Measurements from ENCODE around the gene MSRB1. TPM values are rescaled to one million over a fixed set of nuclear protein-coding genes. Genes with fewer than 3 reads are reported as not detected.

The MSRB1 gene
- total and polyA plus RNA-seq, 9 of the 15 experiments (the other 6 are each of a cell fraction or from before 2014, with no cell fraction given) = 5.4 to 33.7 (median 25.7) TPM

DNA sequence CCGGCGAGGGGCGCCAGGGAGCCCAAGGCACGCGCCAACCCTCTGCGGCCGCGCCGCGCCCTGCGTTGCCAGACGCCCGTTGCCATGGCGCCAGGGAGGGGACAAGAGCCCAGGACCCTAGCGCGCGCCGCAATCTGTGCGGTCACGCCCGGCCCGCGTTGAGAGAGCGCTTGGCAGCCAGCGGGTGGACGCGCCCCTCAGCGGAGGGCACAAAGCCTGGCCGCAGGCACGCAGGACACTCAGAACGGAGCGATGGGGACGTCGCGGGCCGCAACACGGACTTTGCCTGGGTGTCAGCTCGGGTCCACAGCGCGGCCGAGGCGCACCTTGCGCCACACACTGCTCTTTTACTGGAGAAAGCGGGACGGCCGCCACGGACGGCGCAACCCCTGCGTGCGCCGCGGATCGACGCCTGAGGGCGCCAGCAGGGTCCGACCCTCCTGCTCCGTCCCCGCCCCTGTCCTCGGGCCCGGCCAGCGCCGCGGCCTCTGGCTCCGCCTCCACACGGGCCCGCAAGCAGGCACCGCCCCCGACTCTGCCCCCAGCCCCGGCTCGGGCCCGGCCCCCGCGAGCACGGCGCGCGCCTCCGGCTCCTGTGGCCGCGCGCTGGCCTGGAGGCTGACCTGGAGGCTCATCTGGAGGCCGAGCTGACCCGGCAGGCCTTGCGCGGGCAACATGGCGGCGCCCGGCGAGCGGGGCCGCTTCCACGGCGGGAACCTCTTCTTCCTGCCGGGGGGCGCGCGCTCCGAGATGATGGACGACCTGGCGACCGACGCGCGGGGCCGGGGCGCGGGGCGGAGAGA is 40.7 kb upstream of the MSRB1 start, which contains the start of gene GFER (continued):
- TF ChIP-seq, protein P1, sequence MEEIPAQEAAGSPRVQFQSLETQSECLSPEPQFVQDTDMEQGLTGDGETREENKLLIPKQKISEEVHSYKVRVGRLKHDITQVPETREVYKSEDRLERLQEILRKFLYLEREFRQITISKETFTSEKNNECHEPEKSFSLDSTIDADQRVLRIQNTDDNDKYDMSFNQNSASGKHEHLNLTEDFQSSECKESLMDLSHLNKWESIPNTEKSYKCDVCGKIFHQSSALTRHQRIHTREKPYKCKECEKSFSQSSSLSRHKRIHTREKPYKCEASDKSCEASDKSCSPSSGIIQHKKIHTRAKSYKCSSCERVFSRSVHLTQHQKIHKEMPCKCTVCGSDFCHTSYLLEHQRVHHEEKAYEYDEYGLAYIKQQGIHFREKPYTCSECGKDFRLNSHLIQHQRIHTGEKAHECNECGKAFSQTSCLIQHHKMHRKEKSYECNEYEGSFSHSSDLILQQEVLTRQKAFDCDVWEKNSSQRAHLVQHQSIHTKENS (CRISPR knock-in tag; IDR thresholded peaks at IDR 0.05) = no peak
- TF ChIP-seq ZBTB33 (CRISPR knock-in tag; IDR thresholded peaks at IDR 0.05) = no peak; the same call in 1 of the 2 replicates
- no peak for TF ChIP-seq HNRNPUL1 (IDR thresholded peaks at IDR 0.05; ENCODE audit: low read length)
- TF ChIP-seq TCF3 (CRISPR knock-in tag; IDR thresholded peaks at IDR 0.05) = 0 out of 2 replicates have a peak, but pooled peaks have one; percentile 7
- TF ChIP-seq KDM2B (CRISPR knock-in tag; IDR thresholded peaks at IDR 0.05) = peak; percentile 61; the same call in 1 of the 2 replicates
- no peak for TF ChIP-seq SMAD1 (IDR thresholded peaks at IDR 0.05; ENCODE audit: low read depth, low read length, partially characterized antibody)
- TF ChIP-seq PHB (CRISPR knock-in tag; IDR thresholded peaks at IDR 0.05) = no peak
- TF ChIP-seq, protein P2, sequence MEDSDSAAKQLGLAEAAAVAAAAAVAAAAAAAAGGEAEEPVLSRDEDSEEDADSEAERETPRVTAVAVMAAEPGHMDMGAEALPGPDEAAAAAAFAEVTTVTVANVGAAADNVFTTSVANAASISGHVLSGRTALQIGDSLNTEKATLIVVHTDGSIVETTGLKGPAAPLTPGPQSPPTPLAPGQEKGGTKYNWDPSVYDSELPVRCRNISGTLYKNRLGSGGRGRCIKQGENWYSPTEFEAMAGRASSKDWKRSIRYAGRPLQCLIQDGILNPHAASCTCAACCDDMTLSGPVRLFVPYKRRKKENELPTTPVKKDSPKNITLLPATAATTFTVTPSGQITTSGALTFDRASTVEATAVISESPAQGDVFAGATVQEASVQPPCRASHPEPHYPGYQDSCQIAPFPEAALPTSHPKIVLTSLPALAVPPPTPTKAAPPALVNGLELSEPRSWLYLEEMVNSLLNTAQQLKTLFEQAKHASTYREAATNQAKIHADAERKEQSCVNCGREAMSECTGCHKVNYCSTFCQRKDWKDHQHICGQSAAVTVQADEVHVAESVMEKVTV (CRISPR knock-in tag; IDR thresholded peaks at IDR 0.05) = no peak
- TF ChIP-seq BACH1 (tag; IDR thresholded peaks at IDR 0.05) = no peak; the same call in 1 of the 2 replicates
- TF ChIP-seq ZNF274 (IDR thresholded peaks at IDR 0.05; ENCODE audit: borderline replicate concordance, low read depth, low read length) = no peak
- TF ChIP-seq FOXJ2 (tag; IDR thresholded peaks at IDR 0.05) = peak; percentile 82
- no peak for TF ChIP-seq NCOA6 (IDR thresholded peaks at IDR 0.05)
- TF ChIP-seq CBX5 (IDR thresholded peaks at IDR 0.05; ENCODE audit: borderline replicate concordance, low read depth) = no peak
- TF ChIP-seq KAT7 (CRISPR knock-in tag; IDR thresholded peaks at IDR 0.05; ENCODE audit: borderline replicate concordance) = peak; percentile 85; the same call in 1 of the 2 replicates
- peak; percentile 85; the same call in 1 of the 2 replicates for TF ChIP-seq THAP12 (CRISPR knock-in tag; IDR thresholded peaks at IDR 0.05)
- TF ChIP-seq STAT5B (CRISPR knock-in tag; IDR thresholded peaks at IDR 0.05) = no peak
- TF ChIP-seq ZNF140 (CRISPR knock-in tag; IDR thresholded peaks at IDR 0.05) = no peak
- no peak for TF ChIP-seq THRAP3 (IDR thresholded peaks at IDR 0.05; ENCODE audit: borderline replicate concordance)
- no peak for TF ChIP-seq NFATC3 (IDR thresholded peaks at IDR 0.05)
- no peak for TF ChIP-seq POLR3G (IDR thresholded peaks at IDR 0.05; ENCODE audit: extremely low read depth, insufficient read length, insufficient replicate concordance)
